Suprapubic skin (tissue), 4 donors: Measurements from ENCODE around the gene ATXN7L1. TPM values are rescaled to one million over a fixed set of nuclear protein-coding genes. Genes with fewer than 3 reads are reported as not detected.

Experiments used
- DNase-seq, 2 donors: peaks; one replicate each; pipeline ENCODE4 v3.0.0-alpha.2; 2019; ENCODE audit warnings: low spot score in 2 of 2
- H3K27ac ChIP-seq: fragments of 200-600 bp; sonication (generic); one replicate; pipeline ENCODE4 v1.5.1; 2019
- H3K27me3 ChIP-seq: fragments of 200-600 bp; sonication (generic); one replicate; pipeline ENCODE4 v1.5.1; 2019
- H3K36me3 ChIP-seq: fragments of 200-600 bp; sonication (generic); one replicate; pipeline ENCODE4 v1.5.1; 2019
- H3K4me1 ChIP-seq: fragments of 200-600 bp; sonication (generic); one replicate; pipeline ENCODE4 v1.5.1; 2019
- H3K4me3 ChIP-seq: fragments of 200-600 bp; sonication (generic); one replicate; pipeline ENCODE4 v1.5.1; 2019; ENCODE audit warnings: mild to moderate bottlenecking
- H3K9me3 ChIP-seq: fragments of 200-600 bp; sonication (generic); one replicate; pipeline ENCODE4 v1.5.1; 2019
- CTCF ChIP-seq, 2 donors: fragments of 200-600 bp in 1 of 2; fragments of 450-650 bp in 1 of 2; sonication (generic) in 1 of 2; IDR thresholded peaks; one replicate each; pipeline ENCODE4 v1.5.1; 2016 to 2019; ENCODE audit warnings: antibody characterized with exemption in 2 of 2, mild to moderate bottlenecking in 1 of 2, moderate library complexity in 1 of 2
- EP300 ChIP-seq: sonication (generic); formaldehyde crosslinking; IDR thresholded peaks from one replicate; pipeline ENCODE4 v1.6.1; 2017; ENCODE audit warnings: antibody characterized with exemption
- POLR2A ChIP-seq, 2 donors: fragments of 450-650 bp; IDR thresholded peaks; one replicate each; pipeline ENCODE4 v1.6.1; 2017; ENCODE audit warnings: antibody characterized with exemption in 2 of 2, mild to moderate bottlenecking in 2 of 2, moderate library complexity in 2 of 2
- POLR2AphosphoS5 ChIP-seq, 3 donors: sonication (generic); formaldehyde crosslinking; IDR thresholded peaks; one replicate each; pipeline ENCODE4 v1.6.1; 2017; ENCODE audit warnings: antibody characterized with exemption in 3 of 3
- WGBS: methylation state at CpG from one replicate; pipeline ENCODE4 v1.1.5; 2018; 5-methylcytosine and 5-hydroxymethylcytosine counted together
- total RNA-seq, 4 donors: library from RNA; depleted of rRNA; stranded (reverse); fragments of >200 nt; gene quantifications; one replicate each; pipeline ENCODE4 v1.1.0, GENCODE V29; 2016

ATXN7L1 gene
- total RNA-seq, 4 donors from 2014 or later = 14.8 to 35.6 (median 17.3) TPM

DNA sequence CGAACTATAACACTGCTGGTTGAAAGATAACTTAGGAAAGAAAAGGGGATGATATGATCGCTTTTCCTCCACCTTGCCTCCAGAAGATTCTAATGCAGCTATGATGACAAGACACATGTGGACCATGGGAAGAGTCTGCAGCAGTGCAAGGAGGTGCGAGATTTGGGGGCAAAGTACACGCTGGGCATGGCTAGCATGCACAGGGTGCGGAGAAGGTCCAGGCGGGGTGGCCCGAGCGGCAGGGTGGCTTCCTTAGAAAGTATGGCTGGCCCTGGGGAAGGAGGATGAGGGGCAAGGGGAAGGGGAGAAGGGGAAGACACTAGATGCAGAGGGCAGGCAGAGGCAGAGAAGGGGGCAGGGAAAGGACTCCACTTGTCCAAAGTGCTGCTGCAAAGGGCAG lies 15.6 kb downstream of the ATXN7L1 start:
- 91% methylated on average over 8 of the region's 8 CpGs for WGBS
- Histone ChIP-seq H3K4me1 (no peaks in the 10 kb centered on the region), H3K9me3 (no peaks in the 10 kb centered on the region), H3K27ac (no peak overlapping the region), H3K36me3 (peaks cover 3% of the 10 kb centered on the region), H3K27me3 (no peaks in the 10 kb centered on the region), H3K4me3 (no peak overlapping the region)
- no peak for DNase-seq
- TF ChIP-seq POLR2AphosphoS5 (IDR thresholded peaks at IDR 0.05) = no peak
- TF ChIP-seq POLR2A (IDR thresholded peaks at IDR 0.05) = no peak
- no peak for TF ChIP-seq CTCF (IDR thresholded peaks at IDR 0.05)
- TF ChIP-seq EP300 = no peak

GRCh38 chr7:105857009-105857952 lies 19.1 kb downstream of the ATXN7L1 start:
- DNase-seq = no peak
- WGBS = 81% methylated on average over 1 of the region's 2 CpGs
- no peak for TF ChIP-seq CTCF (IDR thresholded peaks at IDR 0.05)
- Histone ChIP-seq H3K4me3 (no peak overlapping the region), H3K9me3 (no peaks in the 10 kb centered on the region), H3K36me3 (peaks cover 3% of the 10 kb centered on the region), H3K27ac (no peak overlapping the region), H3K27me3 (no peaks in the 10 kb centered on the region), H3K4me1 (no peaks in the 10 kb centered on the region)

DNA sequence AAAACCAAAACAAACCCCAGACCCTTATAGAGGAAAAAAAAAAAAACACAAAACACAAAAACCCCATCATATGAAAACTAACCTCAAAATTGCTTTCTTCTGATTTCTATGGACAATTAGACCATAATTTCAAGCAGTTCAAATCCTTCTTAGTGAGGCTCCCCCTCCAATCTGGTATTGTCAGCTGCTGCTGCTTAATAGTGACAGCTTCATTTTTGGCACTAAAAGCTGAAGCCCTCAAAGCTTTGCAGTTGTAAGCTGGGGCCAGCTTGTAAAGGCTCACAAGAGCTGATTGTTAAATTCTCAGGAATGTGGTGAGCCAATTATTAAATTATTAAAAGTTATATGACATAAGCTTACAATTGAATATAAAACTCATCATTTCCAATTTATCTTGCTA lies 21.9 kb downstream of the ATXN7L1 start:
- no peaks in the 10 kb centered on the region for H3K9me3 ChIP-seq
- no peak overlapping the region for H3K4me3 ChIP-seq
- H3K27ac ChIP-seq = no peak overlapping the region
- no peaks in the 10 kb centered on the region for H3K27me3 ChIP-seq
- TF ChIP-seq CTCF (IDR thresholded peaks at IDR 0.05) (no peak), EP300 (no peak), POLR2AphosphoS5 (IDR thresholded peaks at IDR 0.05) (no peak), POLR2A (IDR thresholded peaks at IDR 0.05) (no peak)
- no peak for DNase-seq
- H3K36me3 ChIP-seq = no peaks in the 10 kb centered on the region
- peaks cover 3% of the 10 kb centered on the region for H3K4me1 ChIP-seq

DNA sequence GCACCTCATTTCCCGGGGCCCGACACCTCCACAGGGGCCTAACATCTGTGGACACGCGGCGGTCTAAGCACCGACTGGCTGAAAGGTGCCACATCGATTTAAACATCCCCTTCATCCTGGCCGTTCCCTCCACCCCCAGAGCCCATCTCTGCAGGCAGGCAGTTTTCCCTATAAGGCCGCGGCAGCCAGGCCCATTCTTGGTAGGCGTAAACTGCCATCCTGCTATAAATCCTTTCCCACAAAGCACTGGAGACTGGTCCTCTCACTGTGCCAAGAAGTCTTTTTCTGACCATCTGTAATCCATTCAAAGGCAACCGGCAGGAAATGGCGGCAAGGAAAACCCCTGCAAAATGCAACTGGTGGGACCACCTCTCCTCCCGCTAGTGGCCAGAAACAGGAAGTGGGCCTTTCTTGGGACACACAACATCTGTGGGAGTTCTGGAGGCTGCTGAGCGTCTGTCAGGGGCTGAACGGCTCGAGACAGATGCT lies 22.4 kb downstream of the ATXN7L1 start:
- DNase-seq = no peak
- TF ChIP-seq EP300 (no peak), CTCF (IDR thresholded peaks at IDR 0.05) (no peak), POLR2A (IDR thresholded peaks at IDR 0.05) (no peak), POLR2AphosphoS5 (IDR thresholded peaks at IDR 0.05) (no peak)
- H3K36me3 ChIP-seq = no peaks in the 10 kb centered on the region
- H3K27me3 ChIP-seq = no peaks in the 10 kb centered on the region
- no peaks in the 10 kb centered on the region for H3K9me3 ChIP-seq
- H3K4me3 ChIP-seq = no peak overlapping the region
- WGBS = 57% methylated on average over 17 of the region's 17 CpGs
- peaks cover 4% of the 10 kb centered on the region for H3K4me1 ChIP-seq
- no peak overlapping the region for H3K27ac ChIP-seq

GRCh38 chr7:105851064-105851463 lies 25.3 kb downstream of the ATXN7L1 start:
- WGBS = 98% methylated on average over 5 of the region's 5 CpGs
- TF ChIP-seq CTCF (IDR thresholded peaks at IDR 0.05) (no peak), EP300 (no peak), POLR2A (IDR thresholded peaks at IDR 0.05) (no peak), POLR2AphosphoS5 (IDR thresholded peaks at IDR 0.05) (no peak)
- Histone ChIP-seq H3K4me3 (no peak overlapping the region), H3K4me1 (peaks cover 4% of the 10 kb centered on the region), H3K36me3 (no peaks in the 10 kb centered on the region), H3K27ac (no peak overlapping the region), H3K27me3 (no peaks in the 10 kb centered on the region), H3K9me3 (no peaks in the 10 kb centered on the region)
- no peak for DNase-seq
